HFF-Myc (cell line): Measurements from ENCODE around the gene OGDHL.

Experiments
- DNase-seq: peaks from one replicate; pipeline ENCODE4 v3.0.0-alpha.2; 2011; ENCODE audit warnings: low read depth; ENCODE audit errors: extremely low read depth
- H3K4me3 ChIP-seq: replicated peaks from 2 replicates; pipeline ENCODE4 v1.5.1; 2011; ENCODE audit warnings: low read depth, mild to moderate bottlenecking, control low read depth, low read length
- CTCF ChIP-seq: IDR thresholded peaks from 2 replicates; pipeline ENCODE4 v1.5.1; 2012; ENCODE audit warnings: mild to moderate bottlenecking, low read depth, low read length, control low read depth; ENCODE audit errors: missing control alignments

OGDHL gene

GRCh38 chr10:49747303-49747646 lies 14.8 kb downstream of the OGDHL start:
- TF ChIP-seq CTCF = no peak
- H3K4me3 ChIP-seq = no peak overlapping the region
- DNase-seq = no peak

GRCh38 chr10:49746626-49747302 lies 15.4 kb downstream of the OGDHL start:
- H3K4me3 ChIP-seq = no peak overlapping the region
- DNase-seq = no peak
- no peak for TF ChIP-seq CTCF

GRCh38 chr10:49745756-49746155 lies 16.4 kb downstream of the OGDHL start:
- TF ChIP-seq CTCF = no peak

GRCh38 chr10:49744924-49745605 lies 17.1 kb downstream of the OGDHL start:
- DNase-seq = no peak
- no peak overlapping the region for H3K4me3 ChIP-seq
- no peak for TF ChIP-seq CTCF

More at GRCh38 chr10:49745756-49746155, 16.4 kb downstream of the OGDHL start:
- no peak for DNase-seq
- H3K4me3 ChIP-seq = no peak overlapping the region

- DNase-seq = no peak
These were observed 17.9 kb downstream of the OGDHL start for GRCh38 chr10:49744091-49744685.

GRCh38 chr10:49743464-49744075 lies 18.6 kb downstream of the OGDHL start:
- H3K4me3 ChIP-seq = no peak overlapping the region
- TF ChIP-seq CTCF = no peak
- DNase-seq = no peak

More at GRCh38 chr10:49744091-49744685, 17.9 kb downstream of the OGDHL start:
- no peak for TF ChIP-seq CTCF
- no peak overlapping the region for H3K4me3 ChIP-seq
